Head of caudate nucleus (tissue), 42 donors: ENCODE measurements around the gene COL21A1.
"Not testable (repeated sequence)": the region's sequence is repeated elsewhere in the genome, so short reads cannot be mapped to it uniquely, and the experiment has no call there.

Source experiments
- DNase-seq, 42 donors: peaks; one replicate each; pipeline versions ENCODE4 v3.0.0 to v3.0.0-alpha.2; 2020 to 2021; ENCODE audit warnings: mixed read lengths in 7 of 42
- intact Hi-C: fragments of 100-400 bp; cut with DNase I; formaldehyde crosslinking; loops from one replicate; pipeline ENCODE4 v1.15.0; 2022

The COL21A1 gene

DNA sequence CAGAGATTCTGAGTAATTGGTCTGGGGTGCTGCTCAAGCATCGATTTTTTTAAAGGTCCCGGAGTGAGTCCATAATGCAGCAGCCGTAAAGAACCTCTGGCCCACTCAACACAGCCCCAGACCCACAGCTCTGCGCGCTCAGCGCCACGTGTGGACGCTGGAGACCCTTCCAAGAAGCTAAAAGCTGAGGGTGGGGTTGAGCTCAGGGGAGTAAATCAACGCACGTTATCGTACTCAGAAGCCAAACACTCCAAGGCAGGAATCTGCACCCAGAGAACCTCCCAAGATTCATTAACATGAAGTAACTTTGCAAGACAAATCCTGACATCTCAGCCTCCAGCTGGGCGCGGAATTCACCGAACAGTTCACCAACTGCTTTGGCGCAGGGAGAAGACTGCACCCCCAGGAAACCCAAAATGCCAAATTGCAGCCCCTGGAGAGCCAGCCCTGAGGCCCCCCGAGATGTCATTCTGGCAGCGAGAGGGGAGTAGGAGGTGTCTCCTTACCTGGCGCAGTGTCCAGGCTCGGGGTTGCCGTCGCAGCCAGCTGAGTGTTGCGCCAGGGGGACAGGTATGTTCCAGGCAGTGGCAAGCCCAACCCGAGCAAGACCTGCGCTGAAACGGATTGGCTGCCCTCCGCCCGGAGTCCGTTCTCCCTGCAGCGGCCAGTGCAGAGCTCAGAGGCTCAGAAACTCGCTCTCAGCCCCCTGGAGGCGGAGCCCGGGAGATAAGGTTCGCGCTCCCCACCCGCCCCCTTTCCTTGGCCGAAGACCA is at the start of gene COL21A1:
COL21A1 (minus strand) TSS at position 700 of the 773 bp plus-strand sequence. CDS start 64,962 bp downstream, outside the sequence.
- intact Hi-C loops, result no loop called here
- peak in 26 of 42 donors; percentile 3 to 47 (median 16) for DNase-seq

DNA sequence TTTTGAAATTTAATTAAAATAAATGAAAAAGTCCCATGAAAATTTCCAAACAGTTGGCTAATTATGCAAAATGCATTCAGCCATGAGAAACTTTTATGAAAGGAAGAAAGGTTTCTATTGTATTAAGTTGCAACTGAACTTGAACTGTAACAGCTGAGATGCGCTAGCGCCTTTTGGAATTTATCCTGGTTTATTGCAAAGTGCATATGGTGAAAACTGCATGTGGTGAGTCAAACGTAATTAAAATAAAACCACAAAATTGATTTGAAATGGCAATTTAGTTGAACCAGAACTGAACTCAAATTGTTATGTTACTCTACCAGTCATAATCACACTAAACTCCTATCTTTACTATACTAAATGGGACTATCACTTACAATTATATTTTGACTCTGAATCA is 46.4 kb upstream of the COL21A1 start:
- intact Hi-C loops, result loop anchor here (10.0 kb wide), 1 partner anchor 309 kb away; no protein-coding TSS in a partner anchor

DNA sequence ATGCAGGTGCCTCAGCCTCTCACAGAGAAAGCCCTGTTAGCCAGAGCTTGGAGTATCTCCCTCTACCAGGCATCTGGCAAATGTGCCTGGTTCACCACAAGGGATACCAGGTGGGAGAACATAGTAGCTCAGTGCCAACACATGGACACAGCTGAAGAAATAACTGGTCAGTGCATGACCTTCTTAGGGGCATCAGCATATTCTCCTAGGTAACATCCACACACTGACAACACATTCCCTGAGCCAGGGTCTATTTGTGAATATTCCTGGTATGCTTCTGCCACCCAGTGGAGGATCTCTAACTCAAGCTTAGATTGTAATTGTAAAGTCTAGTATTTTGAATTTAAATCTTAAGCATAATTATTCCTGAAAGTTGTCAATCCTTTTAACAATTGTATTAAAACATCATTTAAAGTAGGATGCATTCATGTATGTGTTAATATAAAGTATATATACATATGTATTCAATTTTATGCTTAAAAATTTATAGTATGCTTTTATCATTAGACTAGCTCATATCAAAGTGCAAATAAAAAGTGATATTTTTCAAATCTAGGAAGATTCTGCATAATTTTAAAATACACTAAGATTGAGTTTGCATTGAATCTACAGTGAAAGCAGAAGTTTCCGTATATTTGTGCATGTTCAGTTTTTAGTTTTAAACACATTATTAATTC is 45.3 kb upstream of the COL21A1 start:
- peak in 19 of 42 donors; percentile 9 to 65 (median 42) for DNase-seq
- intact Hi-C loops, result loop anchor here (10.0 kb wide), 1 partner anchor 308 kb away; no protein-coding TSS in a partner anchor

More for the DNA sequence above, 46.4 kb upstream of the COL21A1 start:
- DNase-seq, result no peak

DNA sequence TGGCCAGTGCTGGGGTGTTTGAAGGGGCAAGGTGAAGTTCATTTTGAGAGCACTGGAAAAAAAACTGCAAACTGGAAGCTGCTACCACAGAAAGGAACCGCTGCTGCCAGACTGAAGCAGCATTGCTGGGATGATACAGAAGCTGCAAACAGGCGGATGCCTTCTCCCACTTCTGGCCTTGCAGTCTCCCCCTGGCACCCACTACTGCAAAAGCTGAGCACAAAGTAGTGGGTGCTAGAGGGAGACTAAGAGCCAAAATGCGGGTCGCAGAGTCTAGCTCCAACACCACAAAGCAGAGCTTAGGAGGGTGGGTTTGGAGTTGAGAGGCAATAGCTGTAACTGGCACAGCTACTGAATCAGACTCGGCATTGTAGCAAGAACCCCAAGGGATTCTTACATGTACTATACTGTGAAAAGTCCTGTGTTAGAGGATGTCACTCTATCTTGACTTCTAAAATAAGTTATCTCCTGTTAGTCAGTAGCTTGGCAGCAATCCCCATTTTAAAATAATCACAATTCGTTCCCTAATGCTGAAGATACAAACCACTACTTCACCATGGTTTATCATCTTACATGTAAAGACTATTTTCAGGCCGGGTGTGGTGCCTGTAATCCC is 44.0 kb upstream of the COL21A1 start:
- DNase-seq, result no peak
- intact Hi-C loops, result loop anchor here (10.0 kb wide), 1 partner anchor 307 kb away; no protein-coding TSS in a partner anchor

DNA sequence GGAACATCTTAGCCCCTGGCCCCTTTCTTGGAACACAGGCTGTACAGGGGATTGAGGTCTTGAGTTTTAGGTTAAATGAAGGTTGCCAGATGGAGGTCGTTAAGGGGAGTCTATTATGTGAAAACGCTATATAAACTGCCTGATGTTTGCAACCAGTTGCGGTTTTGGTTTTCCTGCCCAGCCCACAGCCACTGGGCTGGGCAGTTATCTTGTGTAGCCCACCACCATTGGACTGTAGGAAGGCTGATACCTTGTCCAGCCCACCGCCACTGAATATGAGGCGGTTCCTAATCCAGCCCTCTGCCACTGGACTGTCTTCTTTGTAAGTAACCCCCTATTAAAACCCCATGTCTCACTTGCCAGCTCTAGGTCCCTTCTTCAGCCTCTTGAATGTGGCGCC is 42.3 kb upstream of the COL21A1 start:
- DNase-seq, result no peak
- intact Hi-C loops, result loop anchor here (10.0 kb wide), 1 partner anchor 305 kb away; no protein-coding TSS in a partner anchor

DNA sequence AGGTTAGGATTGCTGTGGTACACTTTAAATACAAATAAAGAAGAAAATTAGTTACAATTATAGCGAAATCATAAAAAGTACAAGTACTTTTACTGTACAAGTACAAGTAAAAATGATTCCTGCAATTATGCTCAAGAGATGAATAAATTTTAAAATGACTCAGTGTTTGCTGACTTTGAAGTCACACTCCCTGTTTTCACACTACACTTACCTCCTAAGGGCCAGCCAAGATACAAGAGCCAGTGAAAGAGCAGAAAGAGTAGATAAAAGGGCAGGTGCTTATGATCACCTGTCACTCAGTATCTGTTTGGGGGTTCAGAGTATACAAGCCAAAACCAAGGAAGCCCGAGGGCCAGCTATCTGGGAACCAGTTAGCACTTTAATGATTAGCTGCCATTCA is 41.0 kb upstream of the COL21A1 start:
- no peak for DNase-seq
- intact Hi-C loops, result no loop called here

DNA sequence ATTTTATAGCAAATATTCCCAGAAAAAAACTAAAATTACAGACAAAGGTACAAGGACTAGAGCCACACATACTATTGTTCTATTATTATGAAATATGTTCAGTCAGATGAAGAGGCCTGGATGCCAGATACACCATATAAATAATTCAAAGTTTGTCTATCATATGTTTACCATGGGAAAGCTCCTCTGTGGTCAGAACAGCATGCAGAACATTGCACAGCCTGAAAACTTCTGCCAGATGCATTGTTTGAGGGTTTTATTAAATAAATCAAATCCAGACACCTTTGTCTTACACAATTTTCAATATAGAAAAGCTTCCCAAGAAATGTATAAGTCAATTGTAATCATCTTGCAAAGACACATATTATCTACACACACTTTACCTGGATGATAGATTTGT is 35.0 kb upstream of the COL21A1 start:
- no peak for DNase-seq
- intact Hi-C loops, result no loop called here

DNA sequence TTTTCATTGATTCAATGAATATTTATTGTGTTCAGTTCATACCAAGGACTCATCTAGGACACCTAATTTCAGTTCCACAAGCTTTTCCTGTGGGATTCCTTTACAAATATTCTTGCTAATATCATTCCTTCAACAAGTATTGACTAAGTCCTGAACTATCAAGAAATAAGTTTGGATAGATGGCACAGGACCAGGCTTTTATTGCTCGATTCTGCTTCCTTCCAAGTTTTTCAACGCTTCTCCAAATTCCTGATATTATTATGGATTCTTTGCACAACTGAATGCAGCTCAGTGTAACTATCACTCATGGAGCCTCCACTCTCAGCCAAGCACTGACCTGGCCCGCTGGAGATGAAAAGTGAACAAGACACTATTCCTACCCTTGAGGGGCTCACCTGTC is 32.7 kb upstream of the COL21A1 start:
- DNase-seq, result no peak
- intact Hi-C loops, result no loop called here

DNA sequence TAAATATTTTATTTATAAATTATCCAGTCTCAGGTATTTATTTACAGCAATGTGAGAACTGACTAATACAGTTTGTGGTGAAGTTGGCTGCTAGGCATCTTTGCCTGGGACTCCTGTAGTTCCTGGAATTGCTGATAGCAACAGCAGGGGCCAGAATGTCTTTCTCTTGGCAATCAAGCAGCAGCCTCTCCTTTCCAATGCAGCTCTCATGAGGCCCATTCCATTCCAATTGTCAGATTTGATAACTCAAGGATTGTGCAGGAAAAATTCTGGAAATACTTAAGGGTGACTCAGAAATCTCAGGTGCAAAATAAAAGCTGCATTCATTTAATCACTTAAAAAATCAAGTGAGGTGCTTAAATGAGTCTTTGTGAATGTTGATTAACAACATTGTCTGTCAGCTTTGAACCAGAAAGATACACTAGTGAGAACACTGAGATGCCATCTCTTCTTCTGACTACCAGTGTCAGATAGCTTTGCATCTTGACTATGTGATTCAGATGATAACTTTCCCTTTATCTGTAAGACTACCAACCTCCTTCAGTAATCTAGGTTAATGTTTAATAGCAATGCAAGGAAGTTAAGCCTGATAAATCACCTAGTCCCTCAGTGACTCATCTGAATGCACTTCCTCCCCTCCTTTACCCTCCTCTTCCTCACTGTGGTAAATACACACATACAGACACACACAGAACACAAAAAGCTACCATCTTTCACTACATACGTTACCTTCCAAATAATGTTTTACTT is 32.1 kb upstream of the COL21A1 start:
- intact Hi-C loops, result no loop called here
- no peak for DNase-seq

DNA sequence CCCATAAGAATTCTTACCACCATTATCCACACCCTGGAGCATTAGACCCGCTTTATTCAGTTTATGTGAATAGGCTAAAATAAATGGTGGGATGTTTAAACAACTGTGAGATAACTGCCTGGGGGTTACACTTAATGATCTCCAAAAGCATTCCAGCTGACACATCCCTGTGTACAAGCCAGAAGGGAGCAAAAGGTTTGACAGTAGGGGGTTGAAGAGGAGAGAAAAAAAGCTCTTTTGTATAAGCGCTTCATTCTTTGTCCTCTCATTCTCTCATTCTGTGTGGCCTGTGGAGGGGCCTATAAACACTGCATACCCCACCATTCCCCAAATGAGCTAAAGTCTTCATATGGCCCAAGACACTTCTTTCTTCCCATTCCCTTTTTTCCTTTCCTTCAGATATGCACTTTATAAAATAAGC is 30.8 kb upstream of the COL21A1 start:
- intact Hi-C loops, result no loop called here
- no peak for DNase-seq

DNA sequence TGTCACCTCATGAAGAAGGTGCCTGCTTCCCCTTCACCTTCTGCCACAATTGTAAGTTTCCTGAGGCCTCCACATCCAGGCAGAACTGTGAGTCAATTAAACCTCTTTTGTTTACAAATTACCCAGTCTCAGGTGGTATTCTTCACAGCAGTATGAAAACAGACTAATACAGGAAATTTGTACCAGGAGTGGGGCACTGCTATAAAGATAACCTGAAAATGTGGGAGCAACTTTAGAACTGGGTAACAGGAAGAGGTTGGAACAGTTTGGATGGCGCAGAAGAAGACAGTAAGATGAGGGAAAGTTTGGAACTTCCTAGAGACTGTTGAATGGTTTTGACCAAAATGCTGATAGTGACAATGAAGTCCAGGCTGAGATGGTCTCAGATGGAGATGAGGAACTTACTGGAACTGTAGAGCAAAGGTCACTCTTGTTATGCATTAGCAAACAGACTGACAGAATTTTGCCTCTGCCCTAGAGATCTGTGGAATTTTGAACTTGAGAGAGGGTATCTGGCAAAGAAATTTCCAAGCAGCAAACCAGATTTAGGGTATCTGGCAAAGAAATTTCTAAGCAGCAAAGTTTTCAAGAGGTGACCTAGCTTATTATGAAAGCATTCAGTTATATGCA is 23.5 kb upstream of the COL21A1 start:
- no peak for DNase-seq
- intact Hi-C loops, result no loop called here

DNA sequence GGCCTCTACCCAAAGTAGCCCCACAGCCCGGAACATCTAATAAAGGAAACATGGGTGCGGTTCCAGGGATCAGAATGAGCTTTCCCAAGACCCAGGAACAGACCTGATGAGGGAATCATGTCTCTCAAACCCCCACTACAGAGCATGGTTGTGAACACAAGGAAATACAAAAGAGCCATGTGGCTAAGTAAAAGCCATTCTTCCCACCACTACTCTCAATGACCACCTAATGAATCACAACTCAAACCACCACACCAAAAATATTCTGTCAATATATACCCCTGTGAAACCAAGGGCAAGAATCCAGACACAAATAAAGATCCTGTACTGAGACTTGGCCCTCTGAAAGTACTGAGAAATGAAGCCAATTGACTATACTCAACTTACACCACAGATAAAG is 20.9 kb upstream of the COL21A1 start:
- DNase-seq, result no peak
- intact Hi-C loops, result no loop called here

DNA sequence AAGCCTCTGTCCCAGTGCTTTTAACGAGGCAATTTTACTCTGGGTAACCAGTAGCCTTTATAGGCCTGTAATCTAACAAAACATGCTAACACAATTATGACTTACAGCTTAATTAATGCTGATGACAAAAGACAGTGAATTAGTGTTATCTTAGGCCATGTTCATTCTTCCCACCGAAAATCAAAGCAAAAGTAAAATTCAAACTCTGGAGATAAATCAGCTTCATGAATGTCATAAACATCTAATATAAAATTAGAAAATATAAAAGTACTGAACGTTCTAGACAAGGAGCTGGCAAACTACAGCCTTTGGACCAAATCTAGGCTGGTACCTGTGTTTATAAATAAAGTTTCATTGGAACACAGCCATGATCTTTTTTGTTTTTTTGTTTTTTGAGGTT is 18.6 kb upstream of the COL21A1 start:
- intact Hi-C loops, result no loop called here
- no peak for DNase-seq

DNA sequence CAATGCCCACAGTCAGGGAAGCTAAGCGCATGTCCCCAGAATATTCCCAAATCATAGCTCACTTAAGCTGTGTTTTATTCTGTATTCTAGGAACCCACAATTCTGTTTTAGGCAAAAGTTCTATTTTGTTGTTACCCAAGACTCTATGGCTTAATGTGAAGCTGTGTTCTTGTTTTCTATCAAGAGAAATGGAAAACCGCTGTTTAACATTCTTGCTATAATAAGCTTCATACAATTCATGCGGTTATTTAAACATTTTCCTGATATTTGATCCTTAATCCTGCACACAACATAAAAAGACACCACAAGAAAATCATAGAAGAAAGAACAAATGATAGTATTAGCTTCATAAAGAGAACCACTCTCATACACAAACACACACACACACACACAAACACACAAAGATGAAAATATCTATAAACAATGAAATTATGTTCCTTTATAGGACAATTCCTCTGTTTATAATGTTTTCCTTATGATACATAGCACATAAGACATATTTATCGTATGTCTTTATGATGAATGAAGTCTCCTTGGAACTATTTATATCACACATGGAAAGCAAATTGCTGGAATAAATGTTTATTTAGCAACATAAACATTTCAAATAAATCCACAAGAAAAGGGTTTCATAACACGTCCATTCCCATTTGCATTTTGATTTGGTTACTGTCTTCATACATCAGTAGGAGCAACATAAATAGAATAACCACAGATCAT is 16.4 kb upstream of the COL21A1 start:
- DNase-seq, result no peak
- intact Hi-C loops, result no loop called here

DNA sequence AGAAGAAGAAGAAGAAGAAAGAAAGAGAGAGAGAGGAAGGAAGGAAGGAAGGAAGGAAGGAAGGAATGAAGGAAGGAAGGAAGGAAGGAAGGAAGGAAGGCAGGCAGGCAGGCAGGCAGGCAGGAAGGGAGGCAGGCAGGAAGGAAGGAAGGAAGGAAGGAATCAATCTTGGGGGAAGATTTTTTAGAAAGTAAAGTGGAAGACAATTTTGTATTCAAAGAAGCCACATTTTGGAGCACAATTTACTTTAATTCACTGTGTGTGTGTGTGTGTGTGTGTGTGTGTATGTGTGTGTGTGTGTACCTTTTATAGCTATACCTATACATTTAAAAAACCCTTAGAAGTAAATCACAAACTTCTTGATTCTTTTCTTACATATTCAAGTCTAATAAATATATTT is 13.2 kb upstream of the COL21A1 start:
- intact Hi-C loops, DNase-seq: not testable (repeated sequence)

DNA sequence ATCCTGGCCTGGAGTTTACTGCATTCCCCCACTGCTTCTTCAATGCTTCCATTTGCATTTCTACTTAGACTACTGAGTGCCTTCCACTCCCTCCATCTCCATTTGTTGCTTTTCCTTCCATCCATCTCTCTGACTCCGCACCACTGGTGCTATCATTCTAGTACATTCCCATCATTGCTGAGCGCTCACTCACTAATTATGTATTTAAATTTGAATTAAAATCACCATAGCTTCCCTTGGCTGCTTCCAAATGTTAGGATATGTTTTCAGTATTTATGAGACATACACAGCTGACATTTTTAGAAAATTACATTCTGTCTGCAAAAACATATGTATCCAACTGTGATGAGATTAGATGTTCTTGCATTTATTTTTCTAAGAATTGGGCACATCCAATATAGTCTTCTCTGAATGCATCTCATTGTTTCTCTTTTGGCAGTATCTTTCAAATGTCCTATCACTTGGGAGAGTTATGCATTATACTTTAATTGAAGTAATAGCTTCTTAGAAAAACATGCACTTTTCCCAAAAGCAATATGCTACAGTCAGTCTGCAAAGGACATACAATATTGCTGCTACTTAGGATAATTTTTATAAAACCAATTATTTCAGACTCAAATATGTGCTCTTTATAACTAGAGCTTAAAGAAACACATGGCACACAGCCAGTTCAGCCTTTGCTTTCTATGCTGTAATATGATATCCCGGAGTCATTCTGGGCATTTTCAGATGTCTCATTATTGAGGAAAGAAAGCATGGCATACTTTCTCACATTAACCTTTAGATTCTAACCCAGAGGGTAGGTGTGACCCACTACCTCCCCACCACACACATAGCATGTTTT is 12.1 kb upstream of the COL21A1 start:
- intact Hi-C loops, result no loop called here
- no peak for DNase-seq

DNA sequence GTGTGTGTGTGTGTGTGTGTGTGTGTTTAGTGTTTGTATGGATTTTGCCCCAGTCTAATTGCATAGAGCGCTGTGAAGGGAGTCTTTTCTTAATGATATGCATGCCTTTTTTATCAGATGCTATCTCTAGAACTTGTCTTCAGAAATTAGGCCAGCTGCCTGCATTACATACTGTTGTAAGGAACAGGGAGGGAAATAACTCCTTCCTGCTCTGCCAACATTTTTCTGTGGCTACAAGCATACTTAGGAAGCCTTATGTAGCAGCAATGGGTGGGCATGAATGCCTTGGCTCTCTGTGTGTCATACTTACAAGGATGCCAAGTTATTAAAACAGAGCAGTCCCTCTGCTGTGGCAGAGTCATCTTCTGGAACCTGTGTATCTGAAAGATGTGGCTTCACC is 8.0 kb upstream of the COL21A1 start:
- DNase-seq, result no peak
- intact Hi-C loops, result no loop called here
